Measurements from ENCODE around the gene SUPT20H.

DNA sequence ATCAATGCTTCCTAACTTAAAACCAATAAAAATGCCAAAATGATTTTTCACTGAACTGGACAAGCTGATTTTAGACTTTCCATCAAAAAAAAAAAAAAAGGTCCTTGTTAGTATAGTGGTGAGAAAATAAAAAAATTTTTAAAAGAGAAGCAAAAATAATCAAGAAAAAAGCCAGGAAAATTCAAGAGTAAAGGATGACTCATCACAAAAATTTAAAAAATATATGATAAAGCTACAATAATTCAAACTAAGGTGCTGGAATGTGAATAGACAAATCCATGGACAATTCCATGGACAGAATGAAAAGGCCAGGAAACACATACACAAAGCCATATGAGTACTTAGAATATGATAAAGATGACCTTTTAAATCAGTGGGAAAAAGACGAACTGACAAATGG is 86.5 kb downstream of the SUPT20H start:
- TF ChIP-seq EZH2 (IDR thresholded peaks at IDR 0.05; ENCODE audit: low read length, unreplicated experiment) (no peak), EZH2phosphoT487 (IDR thresholded peaks at IDR 0.05; ENCODE audit: borderline replicate concordance, low read length) (no peak)
